Suprapubic skin (tissue), 4 donors: Measurements from ENCODE around the gene ANO2.

Source experiments
- CTCF ChIP-seq, 2 donors: fragments of 200-600 bp in 1 of 2; fragments of 450-650 bp in 1 of 2; sonication (generic) in 1 of 2; IDR thresholded peaks; one replicate each; pipeline ENCODE4 v1.5.1; 2016 to 2019; ENCODE audit warnings: antibody characterized with exemption in 2 of 2, mild to moderate bottlenecking in 1 of 2, moderate library complexity in 1 of 2
- EP300 ChIP-seq: sonication (generic); formaldehyde crosslinking; IDR thresholded peaks from one replicate; pipeline ENCODE4 v1.6.1; 2017; ENCODE audit warnings: antibody characterized with exemption
- POLR2AphosphoS5 ChIP-seq, 3 donors: sonication (generic); formaldehyde crosslinking; IDR thresholded peaks; one replicate each; pipeline ENCODE4 v1.6.1; 2017; ENCODE audit warnings: antibody characterized with exemption in 3 of 3

DNA sequence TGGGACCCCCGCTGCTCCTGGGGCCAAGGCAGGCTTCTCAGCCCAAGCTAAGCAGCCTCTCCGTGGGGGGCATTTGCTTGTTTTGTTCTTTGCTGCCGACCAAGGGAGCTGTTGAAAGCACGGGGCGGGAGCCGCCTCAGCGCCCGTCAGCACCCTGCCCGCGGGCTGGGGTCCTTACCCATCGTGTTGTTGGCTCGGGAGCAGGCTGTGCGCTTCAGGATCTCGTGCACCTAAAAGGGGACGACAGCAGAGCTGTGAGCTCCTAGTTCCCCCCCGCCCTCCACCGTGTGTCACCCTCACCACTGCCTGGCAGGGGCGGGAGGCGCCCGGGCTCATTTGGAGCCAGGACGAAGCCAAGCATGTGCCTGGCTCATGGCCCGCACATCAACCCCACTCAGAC lies 117.5 kb downstream of the ANO2 start:
- TF ChIP-seq EP300: no peak
- no peak for TF ChIP-seq POLR2AphosphoS5 (IDR thresholded peaks at IDR 0.05)
- TF ChIP-seq CTCF (IDR thresholded peaks at IDR 0.05): no peak
